Gastrocnemius medialis (tissue), 4 donors: ENCODE measurements around the gene PIGM. TPM values are rescaled to one million over a fixed set of nuclear protein-coding genes. Genes with fewer than 3 reads are reported as not detected.
"Not testable (repeated sequence)": the region's sequence is repeated elsewhere in the genome, so short reads cannot be mapped to it uniquely, and the experiment has no call there.

ENCODE experiments used
- ATAC-seq, 2 donors: fragments of 150-250 bp; one replicate each; pipeline ENCODE4 v1.9.1; 2016
- DNase-seq, 2 donors: peaks; one replicate each; pipeline ENCODE4 v3.0.0-alpha.2; 2019
- H3K27ac ChIP-seq, 4 donors: fragments of 200-600 bp; sonication (generic); 1 replicate in 1 of 4; 2 replicates in 3 of 4; pipeline ENCODE4 v1.5.1; 2016 to 2018; ENCODE audit warnings: mild to moderate bottlenecking in 2 of 4, moderate library complexity in 1 of 4
- H3K27me3 ChIP-seq, 3 donors: fragments of 200-600 bp; sonication (generic) in 2 of 3; 1 replicate in 1 of 3; 2 replicates in 2 of 3; pipeline versions ENCODE4 v1.5.1 to v1.6.0; 2016 to 2019; ENCODE audit warnings: mild to moderate bottlenecking in 1 of 3, moderate library complexity in 1 of 3
- H3K36me3 ChIP-seq, 2 donors: fragments of 200-600 bp; sonication (generic) in 1 of 2; one replicate each; pipeline ENCODE4 v1.5.1; 2017 to 2018
- H3K4me1 ChIP-seq, 2 donors: fragments of 200-600 bp; sonication (generic) in 1 of 2; one replicate each; pipeline ENCODE4 v1.5.1; 2016 to 2017; ENCODE audit warnings: mild to moderate bottlenecking in 2 of 2
- H3K4me3 ChIP-seq, 4 donors: fragments of 200-600 bp; sonication (generic) in 3 of 4; 1 replicate in 1 of 4; 2 replicates in 3 of 4; pipeline ENCODE4 v1.5.1; 2016 to 2019; ENCODE audit warnings: mild to moderate bottlenecking in 2 of 4
- H3K9me3 ChIP-seq, 3 donors: fragments of 200-600 bp; sonication (generic) in 2 of 3; 1 replicate in 1 of 3; 2 replicates in 2 of 3; pipeline ENCODE4 v1.5.1; 2016 to 2019
- POLR2A ChIP-seq, 2 donors: fragments of 450-650 bp; IDR thresholded peaks; one replicate each; pipeline ENCODE4 v1.6.1; 2017; ENCODE audit warnings: antibody characterized with exemption in 2 of 2, mild to moderate bottlenecking in 2 of 2, moderate library complexity in 2 of 2
- in situ Hi-C, 4 donors: fragments of 200-750 bp; cut with MboI; loops; one replicate each; pipeline versions ENCODE4 v1.15.0 to v1.8.0; 2017; ENCODE audit warnings: low sequenced_read_pairs in 4 of 4
- intact Hi-C: fragments of 100-400 bp; cut with DNase I; formaldehyde crosslinking; loops from one replicate; pipeline ENCODE4 v1.15.1; 2023; ENCODE audit warnings: low total_unique reads
- total RNA-seq, 4 donors: library from RNA; depleted of rRNA; stranded (reverse); fragments of >200 nt; gene quantifications; one replicate each; pipeline versions ENCODE4 v1.1.0 to v1.2.3, GENCODE V29; 2016
- TF ChIP-seq, protein P1 (sequence below), 5 experiments: fragments of 450-650 bp in 3 of 5; fragments of 200-600 bp in 2 of 5; sonication (generic) in 2 of 5; IDR thresholded peaks in 4 of 5; conservative IDR thresholded peaks in 1 of 5; 1 replicate in 4 of 5; 2 replicates in 1 of 5; pipeline ENCODE4 v1.5.1; 2016 to 2019; ENCODE audit warnings: antibody characterized with exemption in 5 of 5, mild to moderate bottlenecking in 3 of 5, moderate library complexity in 3 of 5

PIGM gene
- total RNA-seq, 4 donors from 2014 or later = 0.55 to 0.75 (median 0.72) TPM

DNA sequence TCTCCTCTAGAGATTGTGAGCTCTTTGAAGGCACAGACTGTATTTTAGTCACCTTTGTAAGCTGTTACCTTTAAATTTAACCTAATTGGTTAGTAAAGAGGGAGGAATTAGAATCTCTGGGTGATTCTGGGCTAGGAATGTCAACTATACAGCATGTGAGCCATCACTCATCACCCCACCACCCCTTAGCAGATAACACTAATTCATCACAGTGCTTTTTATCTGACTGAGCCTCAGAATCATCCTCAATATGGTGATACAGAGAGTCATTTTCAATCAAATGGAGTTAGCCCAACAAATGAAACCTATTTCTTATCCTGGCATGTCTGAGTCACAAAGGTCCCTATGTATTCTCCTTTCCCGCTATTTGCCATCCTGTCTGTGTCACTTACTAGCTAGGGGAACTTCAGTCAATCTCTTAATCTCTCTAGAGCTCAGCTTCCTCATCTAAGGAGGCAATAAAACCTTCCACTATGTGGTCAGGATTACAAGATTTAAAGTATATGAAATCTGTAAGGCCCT is 24.9 kb upstream of the PIGM start:
- Histone ChIP-seq H3K4me3 (no peak overlapping the region), H3K9me3 (no peaks in the 10 kb centered on the region), H3K36me3 (no peaks in the 10 kb centered on the region), H3K4me1 (no peaks in the 10 kb centered on the region), H3K27me3 (no peaks in the 10 kb centered on the region), H3K27ac (no peak overlapping the region)
- TF ChIP-seq POLR2A (IDR thresholded peaks at IDR 0.05) = no peak
- TF ChIP-seq, protein P1, sequence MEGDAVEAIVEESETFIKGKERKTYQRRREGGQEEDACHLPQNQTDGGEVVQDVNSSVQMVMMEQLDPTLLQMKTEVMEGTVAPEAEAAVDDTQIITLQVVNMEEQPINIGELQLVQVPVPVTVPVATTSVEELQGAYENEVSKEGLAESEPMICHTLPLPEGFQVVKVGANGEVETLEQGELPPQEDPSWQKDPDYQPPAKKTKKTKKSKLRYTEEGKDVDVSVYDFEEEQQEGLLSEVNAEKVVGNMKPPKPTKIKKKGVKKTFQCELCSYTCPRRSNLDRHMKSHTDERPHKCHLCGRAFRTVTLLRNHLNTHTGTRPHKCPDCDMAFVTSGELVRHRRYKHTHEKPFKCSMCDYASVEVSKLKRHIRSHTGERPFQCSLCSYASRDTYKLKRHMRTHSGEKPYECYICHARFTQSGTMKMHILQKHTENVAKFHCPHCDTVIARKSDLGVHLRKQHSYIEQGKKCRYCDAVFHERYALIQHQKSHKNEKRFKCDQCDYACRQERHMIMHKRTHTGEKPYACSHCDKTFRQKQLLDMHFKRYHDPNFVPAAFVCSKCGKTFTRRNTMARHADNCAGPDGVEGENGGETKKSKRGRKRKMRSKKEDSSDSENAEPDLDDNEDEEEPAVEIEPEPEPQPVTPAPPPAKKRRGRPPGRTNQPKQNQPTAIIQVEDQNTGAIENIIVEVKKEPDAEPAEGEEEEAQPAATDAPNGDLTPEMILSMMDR (IDR thresholded peaks at IDR 0.05 in 4 of 5, conservative IDR thresholded peaks at IDR 0.05 in 1 of 5) = no peak
- ATAC-seq (no peak), DNase-seq (no peak)
- intact Hi-C loops (no loop called here), in situ Hi-C loops (no loop called here)

DNA sequence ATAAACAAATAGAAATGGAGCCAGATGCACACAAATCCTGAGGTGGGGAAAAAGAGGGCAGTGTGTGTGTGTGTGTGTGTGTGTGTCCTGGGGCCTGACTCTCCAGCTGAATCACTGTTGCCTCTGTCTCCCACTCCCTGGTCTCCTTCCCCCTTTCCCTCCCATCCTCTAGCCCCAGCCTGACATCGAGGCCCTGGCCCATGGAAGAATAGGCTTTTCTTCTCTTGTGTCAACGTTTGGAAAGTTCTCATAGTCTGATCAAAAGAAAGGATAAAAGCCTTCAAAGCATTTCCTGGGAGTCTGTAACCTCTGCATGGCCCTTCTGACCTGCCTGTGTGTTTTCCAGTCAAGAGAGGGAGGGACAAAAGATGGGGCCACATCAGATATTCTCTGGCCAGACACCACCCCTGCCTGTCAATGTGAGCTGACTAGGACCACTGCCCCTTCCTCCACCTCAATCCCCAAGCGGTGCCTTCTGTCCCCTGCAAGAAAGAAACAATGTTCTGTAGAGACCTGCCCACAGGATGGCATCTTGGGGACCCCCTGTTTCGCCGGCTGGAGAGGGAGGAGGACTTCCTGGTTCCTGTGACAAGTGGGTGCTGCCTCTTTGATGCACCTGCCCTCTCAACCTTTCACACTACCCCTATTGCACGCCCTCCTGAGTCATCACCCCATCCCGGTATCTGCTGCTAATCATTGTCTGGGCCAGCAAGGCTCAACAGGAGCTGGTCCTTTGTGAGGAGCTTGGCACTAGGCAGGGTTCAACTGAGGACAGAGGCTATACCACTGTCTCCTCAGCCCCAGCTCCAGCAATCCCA is 22.0 kb upstream of the PIGM start:
- H3K36me3 ChIP-seq = no peaks in the 10 kb centered on the region
- H3K4me3 ChIP-seq = no peak overlapping the region
- no peak overlapping the region for H3K27ac ChIP-seq
- H3K27me3 ChIP-seq = no peaks in the 10 kb centered on the region
- no peak for TF ChIP-seq POLR2A (IDR thresholded peaks at IDR 0.05)
- TF ChIP-seq, protein P1 (IDR thresholded peaks at IDR 0.05 in 4 of 5, conservative IDR thresholded peaks at IDR 0.05 in 1 of 5) = no peak
- no peaks in the 10 kb centered on the region for H3K9me3 ChIP-seq
- intact Hi-C loops (no loop called here), in situ Hi-C loops (no loop called here)
- DNase-seq (no peak), ATAC-seq (no peak)
- no peaks in the 10 kb centered on the region for H3K4me1 ChIP-seq

DNA sequence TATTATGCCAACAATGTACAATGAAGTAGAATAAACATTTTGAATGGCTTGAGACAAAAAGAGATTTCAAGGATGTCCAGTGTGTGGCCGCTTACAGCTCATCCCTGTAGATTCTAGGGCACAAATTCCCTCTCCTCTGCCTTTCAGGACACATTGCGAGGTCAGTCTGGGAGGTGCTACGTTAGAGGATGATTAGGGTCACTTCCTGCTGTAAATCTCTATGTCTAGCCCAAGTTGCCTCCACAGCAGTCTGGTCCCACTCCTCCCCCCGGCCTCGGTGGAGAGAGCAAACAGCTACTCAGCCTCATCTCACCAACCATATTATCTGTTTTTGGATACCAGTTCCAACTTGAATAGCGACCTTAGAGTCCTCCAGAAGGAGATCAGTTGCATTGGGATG is 21.1 kb upstream of the PIGM start:
- Histone ChIP-seq H3K4me1 (no peaks in the 10 kb centered on the region), H3K27me3 (no peaks in the 10 kb centered on the region), H3K36me3 (no peaks in the 10 kb centered on the region), H3K9me3 (no peaks in the 10 kb centered on the region), H3K27ac (no peak overlapping the region), H3K4me3 (no peak overlapping the region)
- no peak for DNase-seq
- no peak for TF ChIP-seq POLR2A (IDR thresholded peaks at IDR 0.05)
- TF ChIP-seq, protein P1 (IDR thresholded peaks at IDR 0.05 in 4 of 5, conservative IDR thresholded peaks at IDR 0.05 in 1 of 5) = no peak
- intact Hi-C loops (no loop called here), in situ Hi-C loops (no loop called here)
- ATAC-seq = no peak

DNA sequence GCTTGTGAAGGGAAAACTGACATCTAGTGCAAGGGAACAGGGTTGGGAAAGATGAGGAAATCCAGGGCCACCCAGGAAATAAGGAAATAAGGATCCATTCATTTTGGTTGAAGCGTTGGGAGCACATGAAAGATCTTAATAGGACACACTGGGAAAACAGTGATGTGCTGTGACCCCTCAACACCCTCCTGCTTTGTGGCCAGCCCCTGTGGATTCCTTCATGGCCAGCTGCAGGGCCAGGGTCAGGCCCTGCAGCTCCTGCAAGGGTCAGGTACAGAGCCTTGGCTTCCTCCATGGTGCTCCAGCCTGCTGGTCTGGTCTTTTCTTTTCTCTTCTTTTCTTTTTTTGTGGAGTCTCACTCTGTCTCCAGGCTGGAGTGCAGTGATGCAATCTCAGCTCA is 18.8 kb upstream of the PIGM start:
- no peaks in the 10 kb centered on the region for H3K9me3 ChIP-seq
- H3K4me3 ChIP-seq = no peak overlapping the region
- peaks cover 0 to 6% of the 10 kb centered on the region in 2 donors for H3K4me1 ChIP-seq
- in situ Hi-C loops = no loop called here
- intact Hi-C loops = no loop called here
- no peak overlapping the region for H3K27ac ChIP-seq
- ATAC-seq (no peak), DNase-seq (no peak)
- no peak for TF ChIP-seq POLR2A (IDR thresholded peaks at IDR 0.05)
- TF ChIP-seq, protein P1 (IDR thresholded peaks at IDR 0.05 in 4 of 5, conservative IDR thresholded peaks at IDR 0.05 in 1 of 5) = no peak
- no peaks in the 10 kb centered on the region for H3K27me3 ChIP-seq
- no peaks in the 10 kb centered on the region for H3K36me3 ChIP-seq

DNA sequence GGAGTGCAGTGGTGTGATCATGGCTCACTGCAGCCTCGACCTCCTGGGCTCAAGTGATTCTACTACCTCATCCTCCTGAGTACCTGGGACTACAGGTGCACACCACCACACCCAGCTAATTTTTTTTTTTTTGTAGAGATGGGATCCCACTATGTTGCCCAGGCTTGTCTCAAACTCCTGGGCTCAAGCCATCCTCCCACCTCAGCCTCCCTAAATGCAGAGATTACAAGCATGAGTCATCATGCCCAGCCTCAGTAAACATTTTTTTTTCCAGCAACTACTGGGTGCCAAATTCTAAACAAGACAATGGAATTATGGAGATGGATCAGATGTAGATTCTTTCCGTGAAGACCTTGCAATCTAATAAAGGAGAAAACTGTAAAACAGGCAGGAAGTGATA is 18.4 kb upstream of the PIGM start:
- H3K27ac ChIP-seq, intact Hi-C loops, H3K4me3 ChIP-seq, H3K36me3 ChIP-seq, DNase-seq, H3K27me3 ChIP-seq, H3K4me1 ChIP-seq, H3K9me3 ChIP-seq, ATAC-seq, in situ Hi-C loops: not testable (repeated sequence)
